C4-2B (cell line): ENCODE data around the gene RAP1GAP.

Source experiments
- CTCF ChIP-seq: fragments of 450-650 bp; conservative IDR thresholded peaks from 2 replicates; pipeline ENCODE4 v1.5.1; 2017; ENCODE audit warnings: mild to moderate bottlenecking
- ZFX ChIP-seq: fragments of 450-650 bp; IDR thresholded peaks from 2 replicates; pipeline ENCODE4 v1.6.1; 2017

GRCh38 chr1:21707086-21707840 is 38.1 kb upstream of the RAP1GAP start:
- TF ChIP-seq CTCF: no peak
- no peak for TF ChIP-seq ZFX
